ENCODE measurements around the gene EGFLAM.

The EGFLAM gene

GRCh38 chr5:38451074-38451725 is 192.8 kb downstream of the EGFLAM start:
- no peak for DNase-seq

GRCh38 chr5:38452201-38452600 is 193.8 kb downstream of the EGFLAM start:
- DNase-seq, result no peak

DNA sequence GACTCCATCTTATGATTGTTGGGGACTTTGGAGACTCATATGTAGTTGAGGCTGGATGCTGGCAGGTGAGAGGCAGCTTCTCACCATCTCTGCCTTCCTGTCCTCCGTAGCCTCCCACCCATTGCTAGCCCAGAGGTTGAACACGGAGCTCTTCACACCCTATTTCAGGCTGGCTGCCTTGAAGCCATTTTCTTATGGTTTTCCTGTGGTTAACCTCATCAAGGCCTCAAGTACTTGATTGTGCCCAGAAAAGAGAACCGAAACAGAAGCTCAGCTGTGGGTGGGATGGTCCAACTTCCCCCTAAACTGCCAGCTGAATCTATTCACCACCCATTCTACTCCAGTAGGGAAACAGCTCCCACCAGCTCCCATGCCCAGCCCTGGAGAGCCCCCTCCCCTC is 195.1 kb downstream of the EGFLAM start:
- DNase-seq, result no peak

DNA sequence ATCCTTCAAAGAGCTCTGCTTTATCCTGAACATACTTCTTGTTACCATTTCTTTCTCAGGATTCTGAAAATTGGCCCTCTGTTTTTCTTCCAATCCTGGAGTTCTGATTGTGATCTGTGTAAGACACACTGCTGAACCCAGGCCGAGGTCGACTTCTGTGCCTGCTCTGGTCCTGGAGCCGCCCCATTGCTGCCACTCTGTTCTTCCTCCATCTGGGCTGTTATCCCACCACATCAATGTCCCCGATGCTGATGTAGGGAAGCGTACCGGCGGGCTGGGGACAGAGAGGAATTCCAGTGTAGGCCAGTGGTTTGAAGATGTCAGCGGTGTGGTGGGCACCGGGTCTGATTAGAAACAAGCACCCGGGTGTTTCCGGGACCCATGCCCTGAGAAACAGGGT is 195.6 kb downstream of the EGFLAM start:
- DNase-seq, result no peak

DNA sequence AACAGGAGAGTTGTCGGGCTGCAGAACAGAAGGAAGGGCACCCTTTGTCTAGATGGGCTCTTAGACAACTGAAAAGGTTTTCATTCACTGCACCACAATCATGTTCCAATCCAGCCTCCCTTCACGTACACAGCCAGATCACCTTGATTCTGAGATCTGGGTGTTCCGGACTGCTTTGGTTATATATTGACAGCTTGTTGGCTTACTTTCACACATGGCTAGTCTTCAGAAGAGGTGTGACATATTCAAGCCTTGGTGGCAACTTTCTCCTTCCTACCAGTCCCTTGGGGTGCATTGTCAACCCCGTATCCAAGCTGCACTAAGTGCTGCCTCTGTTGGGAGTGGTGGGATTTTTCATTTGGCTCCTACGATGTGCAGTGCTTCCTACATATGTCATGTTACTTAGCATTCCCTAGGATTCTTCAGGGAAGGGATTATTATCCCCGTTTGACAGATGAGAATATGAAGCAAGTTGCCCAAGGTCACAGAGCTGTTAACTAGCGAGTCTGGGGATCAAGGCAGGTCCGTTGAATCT is 197.5 kb downstream of the EGFLAM start:
- no peak for DNase-seq

GRCh38 chr5:38456657-38457399 is 198.5 kb downstream of the EGFLAM start:
- no peak for DNase-seq

GRCh38 chr5:38458174-38458573 is 199.8 kb downstream of the EGFLAM start:
- no peak for DNase-seq

DNA sequence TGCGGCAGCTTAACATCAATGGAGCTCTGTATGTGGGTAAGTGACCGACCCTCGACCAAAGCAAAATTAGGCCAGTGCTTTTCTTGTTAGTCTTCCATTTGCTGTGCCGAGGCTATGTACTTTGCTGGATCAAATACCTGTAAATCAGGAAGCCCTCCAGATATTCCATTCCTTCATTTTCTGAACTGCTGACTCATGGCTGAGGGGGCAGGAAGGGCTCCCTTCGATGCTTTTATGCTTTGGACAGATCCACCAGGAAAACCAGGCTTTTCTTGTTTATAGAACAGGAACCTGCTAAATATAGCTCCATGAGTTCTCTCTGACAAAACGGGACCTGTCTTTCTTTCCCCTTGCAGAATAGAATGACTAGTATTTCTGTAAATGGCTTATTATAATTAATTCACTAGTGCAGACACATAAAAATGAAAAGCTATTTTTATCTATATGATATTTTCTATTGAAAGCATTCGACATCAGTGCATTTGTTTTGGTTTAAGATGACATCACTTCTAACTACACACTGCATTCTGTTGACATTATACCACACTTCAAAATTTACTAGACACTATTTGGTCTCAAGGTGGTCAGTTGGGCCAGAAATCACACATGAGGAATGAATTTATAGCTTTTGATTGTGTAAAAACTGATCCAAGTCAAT is 204.7 kb downstream of the EGFLAM start:
- no peak for DNase-seq

DNA sequence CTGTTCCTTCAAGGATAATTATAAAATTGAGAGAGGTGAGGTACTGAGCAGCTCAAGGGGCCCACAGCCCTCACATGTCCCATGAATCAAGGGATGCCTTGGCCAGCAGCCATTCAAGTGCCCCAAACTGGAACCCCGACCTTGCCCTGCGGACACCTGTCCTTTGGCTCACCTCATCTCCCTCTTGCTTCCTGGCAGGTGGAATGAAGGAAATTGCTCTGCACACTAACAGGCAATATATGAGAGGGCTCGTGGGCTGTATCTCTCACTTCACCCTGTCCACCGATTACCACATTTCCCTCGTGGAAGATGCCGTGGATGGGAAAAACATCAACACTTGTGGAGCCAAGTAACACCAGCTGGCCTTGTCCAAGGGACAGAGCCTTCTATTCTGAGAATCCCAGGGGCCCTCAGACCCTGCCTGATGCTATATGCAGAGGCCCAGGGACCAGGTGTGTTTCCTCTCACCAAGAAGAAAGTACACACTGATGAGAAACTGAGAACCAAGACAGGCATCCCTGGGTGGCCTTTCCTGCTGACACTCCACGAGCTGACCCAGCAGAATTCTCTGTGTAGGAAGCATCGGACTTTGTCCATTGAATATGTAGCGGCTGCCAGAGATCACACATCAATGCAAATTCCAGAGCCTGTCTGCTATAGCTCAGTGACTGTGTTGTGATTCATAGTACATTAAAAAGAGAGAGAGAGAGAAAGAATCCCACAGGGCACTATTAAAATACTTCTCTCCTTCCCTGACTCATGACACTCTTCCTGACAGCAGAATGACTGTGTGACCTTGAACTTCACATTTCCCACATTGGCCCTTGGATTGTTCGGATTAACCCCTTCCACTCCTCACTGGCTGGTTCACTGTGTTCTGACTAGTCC is 205.5 kb downstream of the EGFLAM start:
- no peak for DNase-seq

DNA sequence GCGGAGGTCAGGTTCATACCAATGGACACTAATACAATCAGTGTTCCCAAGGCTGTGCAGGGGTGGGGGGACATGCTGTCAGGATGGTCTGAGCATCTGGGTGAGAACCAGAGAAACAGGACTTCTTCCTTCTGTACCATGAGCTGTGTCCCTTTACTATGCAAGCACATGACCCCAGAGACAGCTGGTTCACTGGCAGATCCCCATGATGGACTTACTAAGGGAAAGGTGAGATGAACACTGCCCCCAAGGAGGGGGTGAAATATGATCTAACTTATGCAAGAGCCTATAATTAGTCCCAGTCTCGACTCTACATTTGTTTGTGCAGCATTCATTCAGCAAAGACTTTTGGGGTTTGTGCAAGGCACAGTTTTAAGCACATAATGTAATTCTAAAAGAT is 206.7 kb downstream of the EGFLAM start:
- no peak for DNase-seq

DNA sequence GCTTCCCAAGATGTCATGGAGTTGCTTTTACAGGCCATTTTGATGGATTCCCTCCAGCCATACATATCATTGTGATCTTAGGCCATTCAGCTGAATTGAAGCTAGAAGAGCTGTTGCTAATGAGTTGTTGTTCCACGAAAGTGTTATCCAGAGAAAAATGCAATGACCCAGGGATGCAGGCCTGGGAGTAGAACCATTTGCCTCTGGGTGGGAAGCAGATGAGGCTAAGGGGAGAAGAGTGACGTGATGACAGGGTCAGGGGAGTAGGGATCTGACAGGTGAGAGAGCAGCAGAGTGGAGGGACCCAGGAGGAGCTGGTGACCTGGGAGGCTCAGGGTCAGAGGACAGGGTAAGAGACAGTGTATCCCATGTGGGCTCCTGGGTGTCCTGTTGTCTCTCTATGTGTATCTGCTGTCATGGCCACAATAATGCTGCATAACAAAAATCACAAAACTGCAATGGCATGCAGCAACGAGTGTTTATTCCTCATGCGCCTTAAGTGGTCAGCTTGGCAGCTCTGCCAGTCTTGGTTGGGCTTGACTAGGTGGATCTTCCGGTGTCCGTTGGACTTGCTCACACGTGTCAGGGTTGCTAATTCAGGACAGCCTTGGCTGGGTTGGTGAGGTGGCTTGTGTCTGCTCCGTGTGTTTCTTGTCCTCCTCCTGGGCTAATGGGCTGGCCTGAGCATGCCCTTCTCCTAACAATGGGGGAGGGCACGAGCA is 207.5 kb downstream of the EGFLAM start:
- DNase-seq, result no peak

DNA sequence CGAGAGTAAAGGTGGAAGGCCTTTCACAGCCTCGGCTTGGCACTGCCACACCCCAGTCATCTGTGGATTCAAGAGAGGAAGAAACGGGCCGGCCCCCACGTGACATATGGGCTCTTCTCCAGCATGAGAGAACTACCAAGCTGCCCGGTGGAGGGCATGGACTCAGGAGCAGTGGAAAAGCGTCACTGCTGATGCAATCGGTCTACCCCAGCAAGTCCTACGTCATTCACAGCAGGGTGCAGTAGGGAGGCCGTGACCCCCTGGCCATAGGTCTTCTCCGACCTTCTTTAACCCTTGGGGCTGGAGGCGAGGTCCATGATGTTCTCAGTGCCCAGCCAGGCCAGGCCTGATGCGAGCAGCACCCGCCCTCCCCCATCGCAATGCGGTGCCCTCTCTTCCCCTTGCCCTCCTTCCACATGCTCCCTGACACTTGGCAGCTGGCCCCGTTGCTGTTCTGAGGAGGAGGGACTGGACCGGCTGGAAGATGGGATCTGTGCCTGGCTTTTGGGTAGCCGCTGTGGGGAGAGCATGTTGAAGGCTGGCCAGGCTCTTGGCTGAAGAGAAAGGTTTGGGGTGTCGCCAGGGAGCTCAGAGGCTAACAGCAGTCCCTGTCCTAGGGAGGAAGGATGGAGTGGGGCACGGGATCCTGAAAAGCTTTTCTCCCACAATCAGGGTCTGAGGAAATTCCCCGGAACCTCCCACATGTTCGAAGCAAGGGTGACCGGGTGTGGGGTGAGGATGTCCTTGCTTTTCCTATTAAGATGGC is 208.2 kb downstream of the EGFLAM start:
- DNase-seq, result no peak

- DNase-seq, result no peak
Observed at GRCh38 chr5:38467353-38468040, 209.1 kb downstream of the EGFLAM start.

GRCh38 chr5:38468202-38468673 is 209.9 kb downstream of the EGFLAM start:
- DNase-seq, result no peak

GRCh38 chr5:38468978-38469706 is 210.8 kb downstream of the EGFLAM start:
- DNase-seq, result no peak

DNA sequence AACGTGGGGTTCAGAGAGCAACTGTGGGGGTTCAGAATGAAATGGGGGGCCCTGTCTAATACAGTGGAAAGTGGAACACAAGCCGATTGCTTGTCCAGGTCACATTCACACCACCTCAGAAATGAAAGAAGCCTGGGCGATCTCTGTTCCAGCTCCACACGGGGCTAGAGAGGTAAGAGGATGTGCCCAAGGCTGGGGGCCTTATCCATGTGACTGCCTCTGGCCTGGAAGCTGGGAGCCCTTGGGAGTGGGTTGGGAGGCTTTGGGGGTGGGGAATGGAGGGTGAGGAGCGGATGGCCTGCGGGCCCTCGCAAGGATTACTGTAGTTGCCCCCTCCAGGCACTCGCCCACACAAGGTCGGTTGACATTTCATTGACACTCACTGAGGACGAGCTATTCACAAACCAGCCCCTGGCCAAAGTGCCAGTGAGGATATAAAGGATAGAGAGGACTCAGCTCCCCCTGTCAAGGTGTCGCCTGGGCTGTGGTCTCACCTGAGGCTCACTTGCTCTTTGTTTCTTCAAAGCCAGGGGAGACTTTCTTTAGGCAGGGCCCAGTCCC is 211.4 kb downstream of the EGFLAM start:
- DNase-seq, result no peak

DNA sequence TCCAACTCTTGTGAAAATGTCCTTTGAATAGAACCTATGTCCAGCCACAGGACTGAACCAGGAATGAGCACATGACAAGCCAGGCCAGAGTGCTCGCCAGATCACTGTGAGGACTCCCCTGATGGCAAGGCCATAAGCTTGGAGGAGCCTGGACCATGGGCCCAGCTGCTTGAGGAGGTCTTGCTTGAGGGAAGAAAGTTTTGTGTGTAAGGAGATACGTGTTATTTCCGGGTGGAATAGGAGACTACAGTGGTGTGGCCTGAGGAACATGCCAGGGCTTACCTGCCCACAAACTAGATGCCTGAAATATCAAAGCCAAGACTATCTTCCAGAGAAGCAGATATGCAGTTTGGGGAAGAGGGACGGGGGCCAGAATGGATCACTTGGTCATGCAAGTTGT is 213.3 kb downstream of the EGFLAM start:
- no peak for DNase-seq

DNA sequence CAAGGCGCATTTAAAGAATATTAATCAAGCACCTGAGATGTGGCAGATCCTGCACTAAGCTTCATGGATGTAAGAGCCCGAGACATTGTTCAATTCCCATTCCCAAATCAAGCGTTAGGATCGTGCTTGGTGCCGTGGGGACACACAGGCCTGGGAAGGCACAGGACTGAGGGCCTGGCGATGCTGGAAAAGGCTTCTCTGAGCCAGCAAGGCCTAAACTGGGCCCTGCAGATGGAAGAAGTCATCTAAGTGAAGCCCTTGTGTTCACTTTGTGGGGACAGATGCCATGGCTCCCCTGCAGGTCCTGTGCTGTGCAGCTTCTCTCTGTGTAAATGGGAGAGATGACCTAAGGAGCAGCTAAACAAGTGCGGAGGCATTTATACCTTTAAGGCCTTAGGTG is 214.2 kb downstream of the EGFLAM start:
- no peak for DNase-seq

GRCh38 chr5:38473008-38473407 is 214.6 kb downstream of the EGFLAM start:
- DNase-seq, result no peak

GRCh38 chr5:38478166-38478565 is 219.8 kb downstream of the EGFLAM start:
- no peak for DNase-seq
